ENCODE measurements around the gene PIEZO1.

GRCh38 chr16:88673716-88674379 is 111.2 kb downstream of the PIEZO1 start:
- TF ChIP-seq GATA3 (IDR thresholded peaks at IDR 0.05; ENCODE audit: low read depth, low read length) (no peak), GATA2 (IDR thresholded peaks at IDR 0.05; ENCODE audit: low read depth, low read length) (no peak)
